ENCODE results near the gene MYH1. TPM values are rescaled to one million over a fixed set of nuclear protein-coding genes. Genes with fewer than 3 reads are reported as not detected.

Gene MYH1
- total and polyA plus RNA-seq, 9 of the 15 experiments (the other 6 are each of a cell fraction or from before 2014, with no cell fraction given) = not detected

DNA sequence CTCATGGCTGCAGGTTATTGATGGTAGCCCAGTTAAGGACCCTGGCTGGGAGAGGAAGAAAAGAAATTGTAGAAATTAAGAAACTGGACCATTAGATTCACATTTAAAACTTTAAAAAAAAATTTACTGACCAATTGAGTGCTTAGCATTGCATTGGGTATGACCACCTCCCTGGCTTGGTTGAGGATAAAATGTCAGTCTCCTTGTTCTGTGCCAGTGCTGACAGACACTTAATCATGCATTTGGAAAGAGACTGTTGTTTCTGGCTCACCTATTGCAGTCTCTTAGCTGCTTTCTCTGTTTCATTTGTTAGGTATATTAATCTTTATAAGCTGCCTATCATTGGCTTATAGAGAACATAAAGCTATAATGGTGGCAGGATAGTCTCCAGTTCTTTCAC is 1.7 kb downstream of the MYH1 start:
- no peaks in the 10 kb centered on the region for H3K79me2 ChIP-seq (ENCODE audit: control insufficient read depth, insufficient read depth, low read length)
- H2AFZ ChIP-seq (ENCODE audit: low read depth, low read length) = no peak overlapping the region
- no peak overlapping the region for H3K27ac ChIP-seq (ENCODE audit: extremely low read depth, low read depth, low read length)
- no peaks in the 10 kb centered on the region for H3K27me3 ChIP-seq (ENCODE audit: control insufficient read depth in 2 of 2, insufficient read depth in 2 of 2, low read length in 2 of 2)
- FAIRE-seq (no peak), DNase-seq (ENCODE audit: extremely low read depth in 1 of 4, low spot score in 3 of 4) (no peak), ATAC-seq (no peak)
- H3K9me3 ChIP-seq (replicated peaks; ENCODE audit: control insufficient read depth, insufficient read depth, low read depth, low read length) = no peaks in the 10 kb centered on the region
- H3K4me2 ChIP-seq (ENCODE audit: insufficient read depth, low read length) = no peak overlapping the region
- H3K4me3 ChIP-seq = no peak overlapping the region
- H3K4me1 ChIP-seq (replicated peaks in 1 of 2; ENCODE audit: control insufficient read depth in 2 of 2, insufficient read depth in 2 of 2, low read length in 2 of 2) = no peaks in the 10 kb centered on the region
- intact Hi-C loops (cut with micrococcal nuclease) (no loop called here), in situ Hi-C loops (cut with MboI) (no loop called here)
- no peak overlapping the region for H3K9ac ChIP-seq (ENCODE audit: insufficient read depth in 1 of 2, low read depth in 2 of 2, low read length in 2 of 2)
- ChIA-PET POLR2A (no interaction called here), CTCF (ENCODE audit: low intra/inter-chr PET ratio) (no interaction called here)
- H3K36me3 ChIP-seq (ENCODE audit: control insufficient read depth, insufficient read depth, low read length) = no peaks in the 10 kb centered on the region
- no TSS peak for BruUV-seq (replicated peaks)
- no peaks in the 10 kb centered on the region for H4K20me1 ChIP-seq (replicated peaks; ENCODE audit: control insufficient read depth, insufficient read depth, low read length)
- no peaks in the 10 kb centered on the region for H3K9me1 ChIP-seq (ENCODE audit: control insufficient read depth, insufficient read depth, low read length)
- TF ChIP-seq, protein P1, sequence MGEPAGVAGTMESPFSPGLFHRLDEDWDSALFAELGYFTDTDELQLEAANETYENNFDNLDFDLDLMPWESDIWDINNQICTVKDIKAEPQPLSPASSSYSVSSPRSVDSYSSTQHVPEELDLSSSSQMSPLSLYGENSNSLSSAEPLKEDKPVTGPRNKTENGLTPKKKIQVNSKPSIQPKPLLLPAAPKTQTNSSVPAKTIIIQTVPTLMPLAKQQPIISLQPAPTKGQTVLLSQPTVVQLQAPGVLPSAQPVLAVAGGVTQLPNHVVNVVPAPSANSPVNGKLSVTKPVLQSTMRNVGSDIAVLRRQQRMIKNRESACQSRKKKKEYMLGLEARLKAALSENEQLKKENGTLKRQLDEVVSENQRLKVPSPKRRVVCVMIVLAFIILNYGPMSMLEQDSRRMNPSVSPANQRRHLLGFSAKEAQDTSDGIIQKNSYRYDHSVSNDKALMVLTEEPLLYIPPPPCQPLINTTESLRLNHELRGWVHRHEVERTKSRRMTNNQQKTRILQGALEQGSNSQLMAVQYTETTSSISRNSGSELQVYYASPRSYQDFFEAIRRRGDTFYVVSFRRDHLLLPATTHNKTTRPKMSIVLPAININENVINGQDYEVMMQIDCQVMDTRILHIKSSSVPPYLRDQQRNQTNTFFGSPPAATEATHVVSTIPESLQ (CRISPR knock-in tag; IDR thresholded peaks at IDR 0.05) = no peak
- no peak for TF ChIP-seq CBX8 (IDR thresholded peaks at IDR 0.05; ENCODE audit: borderline replicate concordance, extremely low read depth, low read depth, low read length, poor library complexity, severe bottlenecking)
- no peak for TF ChIP-seq MTF1 (CRISPR knock-in tag; IDR thresholded peaks at IDR 0.05; ENCODE audit: borderline replicate concordance)

GRCh38 chr17:10516065-10516464 is 2.3 kb downstream of the MYH1 start:
- Histone ChIP-seq H3K9me1 (ENCODE audit: control insufficient read depth, insufficient read depth, low read length) (no peaks in the 10 kb centered on the region), H3K79me2 (ENCODE audit: control insufficient read depth, insufficient read depth, low read length) (no peaks in the 10 kb centered on the region), H3K4me1 (replicated peaks in 1 of 2; ENCODE audit: control insufficient read depth in 2 of 2, insufficient read depth in 2 of 2, low read length in 2 of 2) (no peaks in the 10 kb centered on the region), H4K20me1 (replicated peaks; ENCODE audit: control insufficient read depth, insufficient read depth, low read length) (no peaks in the 10 kb centered on the region), H3K9ac (ENCODE audit: insufficient read depth in 1 of 2, low read depth in 2 of 2, low read length in 2 of 2) (no peak overlapping the region), H3K27ac (ENCODE audit: extremely low read depth, low read depth, low read length) (no peak overlapping the region), H3K4me3 (no peak overlapping the region), H3K27me3 (ENCODE audit: control insufficient read depth in 2 of 2, insufficient read depth in 2 of 2, low read length in 2 of 2) (no peaks in the 10 kb centered on the region), H3K9me3 (replicated peaks; ENCODE audit: control insufficient read depth, insufficient read depth, low read depth, low read length) (no peaks in the 10 kb centered on the region), H3K36me3 (ENCODE audit: control insufficient read depth, insufficient read depth, low read length) (no peaks in the 10 kb centered on the region), H3K4me2 (ENCODE audit: insufficient read depth, low read length) (no peak overlapping the region), H2AFZ (ENCODE audit: low read depth, low read length) (no peak overlapping the region)
- BruUV-seq (replicated peaks) = no TSS peak
- 0% methylated on average over 7 of the region's 7 CpGs for WGBS (ENCODE audit: insufficient coverage, low coverage, missing lambda C conversion rate)
- ChIA-PET CTCF (ENCODE audit: low intra/inter-chr PET ratio) (no interaction called here), POLR2A (no interaction called here)
- ATAC-seq (no peak), DNase-seq (ENCODE audit: extremely low read depth in 1 of 4, low spot score in 3 of 4) (no peak), FAIRE-seq (no peak)
- intact Hi-C loops (cut with micrococcal nuclease) = no loop called here
- in situ Hi-C loops (cut with MboI) = no loop called here
- no peak for TF ChIP-seq ZNF644 (tag; IDR thresholded peaks at IDR 0.05; ENCODE audit: low read depth)
